Fibroblast of lung (primary cell): Measurements from ENCODE around the gene LITAFD. TPM values are rescaled to one million over a fixed set of nuclear protein-coding genes. Genes with fewer than 3 reads are reported as not detected.

Source experiments
- DNase-seq, 2 donors: peaks; one replicate each; pipeline versions ENCODE4 v3.0.0 to v3.0.0-alpha.2; 2010; ENCODE audit warnings: low read depth in 2 of 2
- H2AFZ ChIP-seq: 2 replicates; pipeline ENCODE4 v1.5.1; 2012; ENCODE audit warnings: low read length, control low read depth, inconsistent platforms
- H3K27ac ChIP-seq: 2 replicates; pipeline ENCODE4 v1.5.1; 2011; ENCODE audit warnings: low read length, control low read depth; ENCODE audit not compliant: insufficient read depth
- H3K27me3 ChIP-seq: 2 replicates; pipeline ENCODE4 v1.5.1; 2011; ENCODE audit warnings: mild to moderate bottlenecking, low read length; ENCODE audit not compliant: control insufficient read depth, insufficient read depth
- H3K36me3 ChIP-seq: 2 replicates; pipeline ENCODE4 v1.5.1; 2011; ENCODE audit warnings: low read length; ENCODE audit not compliant: control insufficient read depth, insufficient read depth
- H3K4me1 ChIP-seq: 2 replicates; pipeline ENCODE4 v1.5.1; 2011; ENCODE audit warnings: low read length; ENCODE audit not compliant: control insufficient read depth, insufficient read depth; ENCODE audit errors: extremely low read depth
- H3K4me2 ChIP-seq: 2 replicates; pipeline ENCODE4 v1.5.1; 2011; ENCODE audit warnings: low read length, control low read depth; ENCODE audit not compliant: insufficient read depth; ENCODE audit errors: extremely low read depth
- H3K4me3 ChIP-seq, 4 experiments: fragments of 200-600 bp in 1 of 4; sonication (generic) in 1 of 4; replicated peaks in 1 of 4; 2 replicates each; pipeline ENCODE4 v1.5.1; 2011 to 2016; ENCODE audit warnings: low read length in 4 of 4, low read depth in 3 of 4, mild to moderate bottlenecking in 3 of 4, control low read depth in 2 of 4, inconsistent platforms in 1 of 4, mixed read lengths in 1 of 4; ENCODE audit not compliant: insufficient read depth in 1 of 4; ENCODE audit errors: control extremely low read depth in 1 of 4
- H3K79me2 ChIP-seq: 2 replicates; pipeline ENCODE4 v1.5.1; 2012; ENCODE audit warnings: mild to moderate bottlenecking, low read length, inconsistent platforms; ENCODE audit not compliant: control insufficient read depth, insufficient read depth
- H3K9ac ChIP-seq: 2 replicates; pipeline ENCODE4 v1.5.1; 2011; ENCODE audit warnings: mild to moderate bottlenecking, low read length, control low read depth; ENCODE audit not compliant: insufficient read depth
- H3K9me3 ChIP-seq: 2 replicates; pipeline ENCODE4 v1.5.1; 2012; ENCODE audit warnings: low read depth, low read length; ENCODE audit not compliant: control insufficient read depth, insufficient read depth
- H4K20me1 ChIP-seq: 2 replicates; pipeline ENCODE4 v1.5.1; 2011; ENCODE audit warnings: low read length; ENCODE audit not compliant: control insufficient read depth, insufficient read depth; ENCODE audit errors: extremely low read depth
- CTCF ChIP-seq, 2 donors: IDR thresholded peaks in 1 of 2; conservative IDR thresholded peaks in 1 of 2; 1 replicate in 1 of 2; 2 replicates in 1 of 2; pipeline ENCODE4 v1.5.1; 2011 to 2012; ENCODE audit warnings: low read length in 2 of 2, control low read depth in 1 of 2, inconsistent platforms in 1 of 2, low read depth in 1 of 2, mild to moderate bottlenecking in 1 of 2
- EZH2 ChIP-seq: IDR thresholded peaks from 2 replicates; pipeline ENCODE4 v1.5.1; 2012; ENCODE audit warnings: low read length, control low read depth, mild to moderate bottlenecking; ENCODE audit errors: missing control alignments
- polyA plus RNA-seq, 2 donors: library from polyadenylated mRNA; depleted of rRNA in 1 of 2; stranded (reverse) in 1 of 2; unstranded in 1 of 2; fragments of >200 nt; gene quantifications; 2 replicates each; pipeline ENCODE4 v1.2.1, GENCODE V29; 2011 to 2012; ENCODE audit warnings: missing spikeins in 1 of 2
- total RNA-seq: library from RNA; depleted of rRNA; stranded (reverse); fragments of >200 nt; gene quantifications from 2 replicates; pipeline ENCODE4 v1.2.1, GENCODE V29; 2014

Gene LITAFD
- total and polyA plus RNA-seq, 2 donors (not counting 1 experiment from before 2014, with no cell fraction given): not detected

GRCh38 chr16:8890549-8890921 lies 8.4 kb downstream of the LITAFD start:
- H3K4me1 ChIP-seq: peaks cover 17% of the 10 kb centered on the region
- no peaks in the 10 kb centered on the region for H3K79me2 ChIP-seq
- TF ChIP-seq CTCF (conservative IDR thresholded peaks at IDR 0.05 in 1 of 2, IDR thresholded peaks at IDR 0.05 in 1 of 2; ENCODE audit: low read depth in 1 of 2, low read length in 2 of 2) (no peak), EZH2 (no peak)
- H3K9ac ChIP-seq: no peak overlapping the region
- no peak for DNase-seq
- H4K20me1 ChIP-seq: no peaks in the 10 kb centered on the region
- H3K9me3 ChIP-seq: no peaks in the 10 kb centered on the region
- H2AFZ ChIP-seq: no peak overlapping the region
- H3K4me3 ChIP-seq: no peak overlapping the region
- H3K36me3 ChIP-seq: peaks cover 21% of the 10 kb centered on the region
- no peak overlapping the region for H3K4me2 ChIP-seq
- no peak overlapping the region for H3K27ac ChIP-seq
- H3K27me3 ChIP-seq: no peaks in the 10 kb centered on the region

GRCh38 chr16:8892101-8892575 lies 10.0 kb downstream of the LITAFD start:
- Histone ChIP-seq H2AFZ (no peak overlapping the region), H3K9me3 (no peaks in the 10 kb centered on the region), H3K4me2 (no peak overlapping the region), H3K79me2 (no peaks in the 10 kb centered on the region), H3K36me3 (peaks cover 26% of the 10 kb centered on the region), H3K27me3 (no peaks in the 10 kb centered on the region), H3K4me3 (no peak overlapping the region), H4K20me1 (no peaks in the 10 kb centered on the region), H3K27ac (no peak overlapping the region), H3K4me1 (peaks cover 10% of the 10 kb centered on the region), H3K9ac (no peak overlapping the region)
- DNase-seq: no peak
- TF ChIP-seq CTCF (conservative IDR thresholded peaks at IDR 0.05 in 1 of 2, IDR thresholded peaks at IDR 0.05 in 1 of 2; ENCODE audit: low read depth in 1 of 2, low read length in 2 of 2) (no peak), EZH2 (no peak)

- Histone ChIP-seq H3K9me3 (no peaks in the 10 kb centered on the region), H3K4me3 (no peak overlapping the region), H2AFZ (no peak overlapping the region), H3K27ac (no peak overlapping the region), H3K4me2 (no peak overlapping the region), H3K79me2 (no peaks in the 10 kb centered on the region), H3K36me3 (peaks cover 28% of the 10 kb centered on the region), H4K20me1 (no peaks in the 10 kb centered on the region), H3K4me1 (peaks cover under 1% of the 10 kb centered on the region), H3K9ac (no peak overlapping the region), H3K27me3 (no peaks in the 10 kb centered on the region)
- no peak for TF ChIP-seq CTCF (conservative IDR thresholded peaks at IDR 0.05 in 1 of 2, IDR thresholded peaks at IDR 0.05 in 1 of 2; ENCODE audit: low read depth in 1 of 2, low read length in 2 of 2)
- TF ChIP-seq EZH2: no peak
- DNase-seq: no peak
Measured at GRCh38 chr16:8893426-8893825, 11.3 kb downstream of the LITAFD start.
